CD14-positive monocyte (primary cell): Measurements from ENCODE around the gene PDE4B. TPM values are rescaled to one million over a fixed set of nuclear protein-coding genes. Genes with fewer than 3 reads are reported as not detected.

Experiments used
- DNase-seq, 3 donors: peaks; one replicate each; pipeline ENCODE4 v3.0.0-alpha.2; 2011 to 2022
- H2AFZ ChIP-seq: 2 replicates; pipeline ENCODE4 v1.6.0; 2012; ENCODE audit warnings: mild to moderate bottlenecking, low read depth, low read length, inconsistent platforms; ENCODE audit not compliant: insufficient read depth, poor library complexity, severe bottlenecking
- H3K27ac ChIP-seq, 2 donors: 1 replicate in 1 of 2; 2 replicates in 1 of 2; pipeline ENCODE4 v1.5.1; 2012 to 2013; ENCODE audit warnings: low read length in 2 of 2, control low read depth in 1 of 2, inconsistent platforms in 1 of 2, low read depth in 1 of 2, mild to moderate bottlenecking in 1 of 2
- H3K27me3 ChIP-seq, 2 donors: one replicate each; pipeline versions ENCODE4 v1.6.0 to v1.6.1; 2011 to 2013; ENCODE audit warnings: low read length in 2 of 2; ENCODE audit not compliant: control insufficient read depth in 2 of 2, insufficient read depth in 2 of 2
- H3K36me3 ChIP-seq, 2 donors: replicated peaks in 1 of 2; 1 replicate in 1 of 2; 2 replicates in 1 of 2; pipeline versions ENCODE4 v1.5.1 to v1.6.1; 2012 to 2013; ENCODE audit warnings: low read length in 2 of 2, control low read depth in 1 of 2, inconsistent platforms in 1 of 2, mild to moderate bottlenecking in 1 of 2; ENCODE audit not compliant: insufficient read depth in 2 of 2, control insufficient read depth in 1 of 2
- H3K4me1 ChIP-seq, 2 donors: 1 replicate in 1 of 2; 2 replicates in 1 of 2; pipeline versions ENCODE4 v1.5.1 to v1.6.1; 2012 to 2013; ENCODE audit warnings: low read length in 2 of 2, control low read depth in 1 of 2, inconsistent platforms in 1 of 2, mild to moderate bottlenecking in 1 of 2, moderate library complexity in 1 of 2; ENCODE audit not compliant: insufficient read depth in 2 of 2, control insufficient read depth in 1 of 2
- H3K4me2 ChIP-seq: replicated peaks from 2 replicates; pipeline ENCODE3; 2012; ENCODE audit warnings: low read length, moderate library complexity, mild to moderate bottlenecking; ENCODE audit not compliant: poor library complexity, severe bottlenecking; ENCODE audit errors: extremely low read depth
- H3K4me3 ChIP-seq, 3 experiments: fragments of 200-600 bp in 1 of 3; sonication (generic) in 1 of 3; replicated peaks in 1 of 3; 1 replicate in 2 of 3; 2 replicates in 1 of 3; pipeline ENCODE4 v1.5.1; 2011 to 2013; ENCODE audit warnings: low read length in 3 of 3, mild to moderate bottlenecking in 3 of 3, control low read depth in 2 of 3, low read depth in 2 of 3, inconsistent platforms in 1 of 3, moderate library complexity in 1 of 3
- H3K79me2 ChIP-seq: 2 replicates; pipeline ENCODE4 v1.6.0; 2012; ENCODE audit warnings: mild to moderate bottlenecking, control low read depth, inconsistent platforms, low read length, moderate library complexity; ENCODE audit not compliant: insufficient read depth
- H3K9ac ChIP-seq: 2 replicates; pipeline ENCODE4 v1.6.0; 2017; ENCODE audit warnings: low read length, mild to moderate bottlenecking; ENCODE audit not compliant: insufficient read depth, poor library complexity, severe bottlenecking
- H3K9me3 ChIP-seq, 2 donors: replicated peaks in 1 of 2; 1 replicate in 1 of 2; 2 replicates in 1 of 2; pipeline versions ENCODE4 v1.5.1 to v1.6.1; 2012 to 2013; ENCODE audit warnings: low read length in 2 of 2, control low read depth in 1 of 2; ENCODE audit not compliant: control insufficient read depth in 1 of 2, insufficient read depth in 1 of 2
- H4K20me1 ChIP-seq: 2 replicates; pipeline ENCODE4 v1.6.0; 2012; ENCODE audit warnings: mild to moderate bottlenecking, low read length, control low read depth, moderate library complexity; ENCODE audit not compliant: insufficient read depth
- H3K27ac Mint-ChIP-seq, 7 donors: one replicate each; pipeline ENCODE4 v1.8.0; 2020; ENCODE audit warnings: mild to moderate bottlenecking in 7 of 7, mixed read lengths in 7 of 7, moderate library complexity in 6 of 7, inconsistent platforms in 2 of 7
- H3K27me3 Mint-ChIP-seq, 3 donors: one replicate each; pipeline ENCODE4 v1.8.0; 2021 to 2022; ENCODE audit warnings: low read depth in 3 of 3, mild to moderate bottlenecking in 3 of 3, mixed read lengths in 3 of 3, moderate library complexity in 3 of 3, inconsistent platforms in 1 of 3
- H3K36me3 Mint-ChIP-seq, 2 donors: one replicate each; pipeline ENCODE4 v1.8.0; 2020; ENCODE audit warnings: mixed read lengths in 2 of 2, inconsistent platforms in 1 of 2, mild to moderate bottlenecking in 1 of 2
- H3K4me1 Mint-ChIP-seq: one replicate; pipeline ENCODE4 v1.8.0; 2020; ENCODE audit warnings: mild to moderate bottlenecking, mixed read lengths
- H3K4me3 Mint-ChIP-seq, 2 donors: one replicate each; pipeline ENCODE4 v1.8.0; 2020; ENCODE audit warnings: mild to moderate bottlenecking in 2 of 2, mixed read lengths in 2 of 2, moderate library complexity in 1 of 2
- H3K9me3 Mint-ChIP-seq, 7 donors: one replicate each; pipeline ENCODE4 v1.8.0; 2020 to 2022; ENCODE audit warnings: mixed read lengths in 7 of 7, mild to moderate bottlenecking in 6 of 7, moderate library complexity in 6 of 7, inconsistent platforms in 2 of 7
- CTCF ChIP-seq: fragments of 200-600 bp; IDR thresholded peaks from one replicate; pipeline ENCODE4 v1.8.0; 2022; ENCODE audit warnings: antibody characterized with exemption, mild to moderate bottlenecking
- WGBS: methylation state at CpG from one replicate; pipeline ENCODE4 v1.1.5; 2013; ENCODE audit warnings: missing lambda C conversion rate; ENCODE audit not compliant: insufficient coverage; 5-methylcytosine and 5-hydroxymethylcytosine counted together
- intact Hi-C, 2 donors: fragments of 100-400 bp; cut with micrococcal nuclease; formaldehyde crosslinking; loops; one replicate each; pipeline versions ENCODE4 v1.15.0 to v1.15.1; 2023
- polyA plus RNA-seq, 3 donors: library from polyadenylated mRNA; depleted of rRNA in 1 of 3; unstranded in 2 of 3; stranded (reverse) in 1 of 3; fragments of 300-500 nt in 2 of 3; fragments of >200 nt in 1 of 3; fragmentation: Illumina TruSeq in 2 of 3; gene quantifications; 1 replicate in 2 of 3; 2 replicates in 1 of 3; pipeline ENCODE4 v1.2.3, GENCODE V29; 2012 to 2021

The PDE4B gene
- polyA plus RNA-seq, 3 donors = 17.2 to 52.8 (median 25.2) TPM

- no peaks in the 10 kb centered on the region for H3K79me2 ChIP-seq
- H3K9me3 Mint-ChIP-seq = no peaks in the 10 kb centered on the region
- peak overlapping the region in 1 of 7 donors; percentile 16 for H3K27ac Mint-ChIP-seq
- no peak overlapping the region for H3K4me3 ChIP-seq
- no peaks in the 10 kb centered on the region for H3K27me3 ChIP-seq
- peaks cover 16 to 27% of the 10 kb centered on the region in 2 donors for H3K4me1 ChIP-seq
- intact Hi-C loops = loop anchor here (5.0 to 10.0 kb wide), 4 partner anchors 78 to 193 kb away; no protein-coding TSS in a partner anchor
- H3K36me3 Mint-ChIP-seq = no peaks in the 10 kb centered on the region
- no peak for DNase-seq
- no peak overlapping the region for H3K9ac ChIP-seq
- no CpG with 5 or more reads among the region's 1 CpG for WGBS
- H3K4me2 ChIP-seq = no peak overlapping the region
- H3K27me3 Mint-ChIP-seq = no peaks in the 10 kb centered on the region
- no peaks in the 10 kb centered on the region for H3K36me3 ChIP-seq
- peak; percentile 7 for TF ChIP-seq CTCF
- H3K27ac ChIP-seq = no peak overlapping the region
- H3K4me3 Mint-ChIP-seq = no peak overlapping the region
- H3K9me3 ChIP-seq = no peaks in the 10 kb centered on the region
- no peaks in the 10 kb centered on the region for H4K20me1 ChIP-seq
- no peak overlapping the region for H2AFZ ChIP-seq
- H3K4me1 Mint-ChIP-seq = peaks cover 26% of the 10 kb centered on the region
Measured at GRCh38 chr1:66254785-66255184, 462.1 kb downstream of the PDE4B start.

GRCh38 chr1:66256629-66257572 is 464.2 kb downstream of the PDE4B start:
- WGBS = 94% methylated on average over 2 of the region's 5 CpGs

More at GRCh38 chr1:66256629-66257572, 464.2 kb downstream of the PDE4B start:
- Histone ChIP-seq H4K20me1 (no peaks in the 10 kb centered on the region), H2AFZ (no peak overlapping the region), H3K27me3 (no peaks in the 10 kb centered on the region), H3K4me1 (peaks cover 16 to 18% of the 10 kb centered on the region in 2 donors), H3K79me2 (no peaks in the 10 kb centered on the region), H3K27ac (no peak overlapping the region), H3K4me3 (no peak overlapping the region), H3K9ac (no peak overlapping the region), H3K4me2 (no peak overlapping the region), H3K36me3 (no peaks in the 10 kb centered on the region), H3K9me3 (no peaks in the 10 kb centered on the region)
- H3K4me1 Mint-ChIP-seq = peaks cover 23% of the 10 kb centered on the region
- H3K4me3 Mint-ChIP-seq = no peak overlapping the region
- H3K36me3 Mint-ChIP-seq = no peaks in the 10 kb centered on the region
- DNase-seq = peak in 2 of 3 donors; percentile 19 to 51
- no peaks in the 10 kb centered on the region for H3K9me3 Mint-ChIP-seq
- no peak for TF ChIP-seq CTCF
- intact Hi-C loops = loop anchor here in 1 of 2 donors (10.0 kb wide), 1 partner anchor 118 kb away; no protein-coding TSS in a partner anchor
- H3K27me3 Mint-ChIP-seq = no peaks in the 10 kb centered on the region
- H3K27ac Mint-ChIP-seq = no peak overlapping the region
